Measurements from ENCODE around the gene FRMPD4. TPM values are rescaled to one million over a fixed set of nuclear protein-coding genes. Genes with fewer than 3 reads are reported as not detected.

The FRMPD4 gene
- total and polyA plus RNA-seq, 3 experiments from 2014 or later: not detected

DNA sequence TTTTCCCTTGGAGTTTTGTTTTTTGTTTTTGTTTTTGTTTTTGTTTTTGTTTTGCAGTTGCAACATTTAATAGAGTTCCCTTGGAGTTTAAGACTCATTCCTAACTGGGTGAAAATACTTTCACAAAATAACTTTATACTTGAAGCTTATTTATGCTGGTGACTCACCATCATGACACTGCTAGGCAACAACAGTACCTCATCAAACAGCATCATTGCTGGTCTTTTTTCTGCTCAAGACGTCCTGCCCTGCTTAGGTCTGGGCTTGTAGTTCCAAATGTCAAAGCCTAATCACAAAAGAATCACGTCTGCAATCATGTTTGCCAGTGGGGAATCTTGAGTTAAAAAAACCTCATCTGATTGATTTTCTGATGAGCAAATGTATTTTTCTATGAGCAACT lies 547.3 kb downstream of the FRMPD4 start:
- H3K4me1 ChIP-seq (ENCODE audit: insufficient read depth, low read length): no peaks in the 10 kb centered on the region
- peaks cover 0 to 4% of the 10 kb centered on the region in 2 donors for H3K27me3 Mint-ChIP-seq
- H3K9me3 Mint-ChIP-seq: no peaks in the 10 kb centered on the region
- H3K27me3 ChIP-seq (ENCODE audit: insufficient read depth, low read length, poor library complexity, severe bottlenecking): no peaks in the 10 kb centered on the region
- H3K9me3 ChIP-seq (ENCODE audit: low read length): no peaks in the 10 kb centered on the region
- ChIA-PET CTCF (no interaction called here), POLR2A (no interaction called here)
- H3K36me3 ChIP-seq (ENCODE audit: insufficient read depth, low read length): no peaks in the 10 kb centered on the region
- no peak overlapping the region for H3K4me3 Mint-ChIP-seq
- H3K27ac Mint-ChIP-seq: no peak overlapping the region
- no peaks in the 10 kb centered on the region for H3K4me1 Mint-ChIP-seq
- H3K27ac ChIP-seq (ENCODE audit: low read depth, low read length): no peak overlapping the region
- DNase-seq: no peak
- no peak overlapping the region for H3K4me3 ChIP-seq (ENCODE audit: low read length)
- no peaks in the 10 kb centered on the region for H3K36me3 Mint-ChIP-seq

DNA sequence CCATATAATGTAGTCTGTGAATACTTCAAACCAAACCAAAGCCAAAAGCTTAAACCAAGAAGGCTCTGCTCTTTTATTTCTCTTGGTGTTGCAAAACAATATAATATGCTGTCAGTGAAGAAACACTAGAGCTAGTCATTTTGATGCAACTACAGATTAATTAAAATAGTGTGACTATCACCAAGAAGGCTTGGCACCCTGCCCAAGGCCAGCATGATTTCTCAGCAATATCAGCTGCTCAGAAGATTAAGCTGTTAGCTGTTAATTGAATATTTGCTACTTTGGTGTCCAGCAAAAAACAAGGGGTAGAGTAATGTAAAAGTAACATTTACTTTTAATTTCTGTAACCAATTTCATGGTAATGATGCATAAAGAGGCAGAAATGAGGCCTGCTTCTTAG lies 548.1 kb downstream of the FRMPD4 start:
- no peak overlapping the region for H3K27ac ChIP-seq (ENCODE audit: low read depth, low read length)
- no peaks in the 10 kb centered on the region for H3K27me3 ChIP-seq (ENCODE audit: insufficient read depth, low read length, poor library complexity, severe bottlenecking)
- H3K4me3 ChIP-seq (ENCODE audit: low read length): no peak overlapping the region
- no peaks in the 10 kb centered on the region for H3K9me3 ChIP-seq (ENCODE audit: low read length)
- no peaks in the 10 kb centered on the region for H3K36me3 ChIP-seq (ENCODE audit: insufficient read depth, low read length)
- no peaks in the 10 kb centered on the region for H3K4me1 ChIP-seq (ENCODE audit: insufficient read depth, low read length)
- no peak overlapping the region for H3K27ac Mint-ChIP-seq
- H3K4me3 Mint-ChIP-seq: no peak overlapping the region
- POLR2A ChIA-PET: no interaction called here
- H3K4me1 Mint-ChIP-seq: no peaks in the 10 kb centered on the region
- peaks cover 0 to 7% of the 10 kb centered on the region in 2 donors for H3K27me3 Mint-ChIP-seq
- CTCF ChIA-PET: no interaction called here
- no peaks in the 10 kb centered on the region for H3K9me3 Mint-ChIP-seq
- H3K36me3 Mint-ChIP-seq: no peaks in the 10 kb centered on the region
- no peak for DNase-seq

- Histone ChIP-seq H3K27me3 (ENCODE audit: insufficient read depth, low read length, poor library complexity, severe bottlenecking) (no peaks in the 10 kb centered on the region), H3K4me1 (ENCODE audit: insufficient read depth, low read length) (no peaks in the 10 kb centered on the region), H3K9me3 (ENCODE audit: low read length) (no peaks in the 10 kb centered on the region), H3K36me3 (ENCODE audit: insufficient read depth, low read length) (no peaks in the 10 kb centered on the region), H3K4me3 (ENCODE audit: low read length) (no peak overlapping the region), H3K27ac (ENCODE audit: low read depth, low read length) (no peak overlapping the region)
- H3K36me3 Mint-ChIP-seq: no peaks in the 10 kb centered on the region
- H3K9me3 Mint-ChIP-seq: no peaks in the 10 kb centered on the region
- H3K27ac Mint-ChIP-seq: no peak overlapping the region
- peaks cover 6% of the 10 kb centered on the region in 2 donors for H3K27me3 Mint-ChIP-seq
- POLR2A ChIA-PET: no interaction called here
- CTCF ChIA-PET: no interaction called here
- H3K4me1 Mint-ChIP-seq: no peaks in the 10 kb centered on the region
- no peak for DNase-seq
- H3K4me3 Mint-ChIP-seq: no peak overlapping the region
Measured at GRCh38 chrX:12690646-12691045, 552.4 kb downstream of the FRMPD4 start.

- H3K36me3 Mint-ChIP-seq: no peaks in the 10 kb centered on the region
- H3K4me3 Mint-ChIP-seq: no peak overlapping the region
- H3K4me1 Mint-ChIP-seq: no peaks in the 10 kb centered on the region
- no peaks in the 10 kb centered on the region for H3K4me1 ChIP-seq (ENCODE audit: insufficient read depth, low read length)
- ChIA-PET CTCF (no interaction called here), POLR2A (no interaction called here)
- H3K27me3 Mint-ChIP-seq: peaks cover 6 to 10% of the 10 kb centered on the region in 2 donors
- no peak for DNase-seq
- no peak overlapping the region for H3K4me3 ChIP-seq (ENCODE audit: low read length)
- H3K9me3 Mint-ChIP-seq: no peaks in the 10 kb centered on the region
- no peaks in the 10 kb centered on the region for H3K9me3 ChIP-seq (ENCODE audit: low read length)
- no peaks in the 10 kb centered on the region for H3K27me3 ChIP-seq (ENCODE audit: insufficient read depth, low read length, poor library complexity, severe bottlenecking)
- H3K27ac Mint-ChIP-seq: no peak overlapping the region
- no peak overlapping the region for H3K27ac ChIP-seq (ENCODE audit: low read depth, low read length)
- H3K36me3 ChIP-seq (ENCODE audit: insufficient read depth, low read length): no peaks in the 10 kb centered on the region
Measured at GRCh38 chrX:12693754-12694153, 555.5 kb downstream of the FRMPD4 start.

GRCh38 chrX:12700745-12701144 lies 562.5 kb downstream of the FRMPD4 start:
- no peak for DNase-seq
- POLR2A ChIA-PET: no interaction called here
- no peak overlapping the region for H3K4me3 Mint-ChIP-seq
- Histone ChIP-seq H3K4me3 (ENCODE audit: low read length) (no peak overlapping the region), H3K9me3 (ENCODE audit: low read length) (no peaks in the 10 kb centered on the region), H3K27ac (ENCODE audit: low read depth, low read length) (no peak overlapping the region), H3K4me1 (ENCODE audit: insufficient read depth, low read length) (no peaks in the 10 kb centered on the region), H3K27me3 (ENCODE audit: insufficient read depth, low read length, poor library complexity, severe bottlenecking) (no peaks in the 10 kb centered on the region), H3K36me3 (ENCODE audit: insufficient read depth, low read length) (no peaks in the 10 kb centered on the region)
- H3K36me3 Mint-ChIP-seq: no peaks in the 10 kb centered on the region
- H3K4me1 Mint-ChIP-seq: no peaks in the 10 kb centered on the region
- no peak overlapping the region for H3K27ac Mint-ChIP-seq
- peaks cover 6 to 15% of the 10 kb centered on the region in 2 donors for H3K27me3 Mint-ChIP-seq
- H3K9me3 Mint-ChIP-seq: no peaks in the 10 kb centered on the region
- CTCF ChIA-PET: no interaction called here

DNA sequence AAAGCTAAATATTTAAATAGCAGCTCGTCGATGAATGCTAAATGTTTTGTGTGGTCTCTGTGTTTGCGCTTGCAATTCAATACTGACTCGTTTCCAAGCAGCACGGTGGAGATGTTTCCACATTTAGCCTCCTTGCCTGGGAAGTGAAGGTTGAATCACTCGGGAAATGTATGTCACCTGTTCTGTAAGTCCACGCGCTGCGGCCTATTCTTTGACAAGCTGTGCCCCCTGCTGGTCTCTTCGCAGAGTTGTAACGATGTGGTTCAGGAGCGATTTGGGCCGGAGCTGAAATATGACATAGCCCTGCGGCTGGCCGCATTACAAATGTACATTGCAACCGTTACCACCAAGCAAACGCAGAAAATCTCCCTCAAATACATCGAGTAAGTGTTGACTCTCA lies 563.4 kb downstream of the FRMPD4 start:
- H3K36me3 Mint-ChIP-seq: no peaks in the 10 kb centered on the region
- POLR2A ChIA-PET: no interaction called here
- no peaks in the 10 kb centered on the region for H3K36me3 ChIP-seq (ENCODE audit: insufficient read depth, low read length)
- no peak overlapping the region for H3K4me3 Mint-ChIP-seq
- no peaks in the 10 kb centered on the region for H3K9me3 ChIP-seq (ENCODE audit: low read length)
- peaks cover 4 to 15% of the 10 kb centered on the region in 2 donors for H3K27me3 Mint-ChIP-seq
- H3K4me1 Mint-ChIP-seq: no peaks in the 10 kb centered on the region
- DNase-seq: no peak
- H3K27ac Mint-ChIP-seq: no peak overlapping the region
- no peaks in the 10 kb centered on the region for H3K27me3 ChIP-seq (ENCODE audit: insufficient read depth, low read length, poor library complexity, severe bottlenecking)
- H3K4me3 ChIP-seq (ENCODE audit: low read length): no peak overlapping the region
- no peak overlapping the region for H3K27ac ChIP-seq (ENCODE audit: low read depth, low read length)
- H3K9me3 Mint-ChIP-seq: no peaks in the 10 kb centered on the region
- no peaks in the 10 kb centered on the region for H3K4me1 ChIP-seq (ENCODE audit: insufficient read depth, low read length)
- CTCF ChIA-PET: no interaction called here

DNA sequence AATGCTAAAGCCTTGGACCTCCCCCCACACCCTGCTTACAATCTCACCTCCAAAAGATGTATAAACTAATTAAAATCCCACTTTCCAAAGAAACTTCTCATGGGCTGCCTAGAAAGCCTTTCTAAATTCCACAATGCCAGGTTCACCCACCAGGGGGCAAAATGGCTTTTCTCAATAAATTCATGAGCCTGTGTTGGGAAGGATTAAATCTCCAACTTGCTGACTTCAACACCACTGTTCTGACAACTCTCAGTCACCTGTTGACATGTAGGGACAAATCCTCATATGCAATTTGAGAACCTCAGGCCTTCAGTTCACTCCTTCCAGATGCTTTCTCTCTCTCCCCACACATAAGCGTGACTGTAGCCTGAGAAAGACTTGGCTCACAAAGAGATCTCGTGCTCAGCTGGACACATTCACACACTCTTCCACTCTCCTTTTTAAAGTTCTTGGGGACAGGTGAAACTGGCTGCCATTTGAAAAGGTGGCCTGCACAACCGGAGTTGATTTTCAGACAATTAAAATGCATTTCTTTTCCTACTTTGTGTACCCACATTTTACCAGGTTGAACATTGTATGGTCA lies 564.3 kb downstream of the FRMPD4 start:
- Histone ChIP-seq H3K4me3 (ENCODE audit: low read length) (no peak overlapping the region), H3K4me1 (ENCODE audit: insufficient read depth, low read length) (no peaks in the 10 kb centered on the region), H3K9me3 (ENCODE audit: low read length) (no peaks in the 10 kb centered on the region), H3K27me3 (ENCODE audit: insufficient read depth, low read length, poor library complexity, severe bottlenecking) (no peaks in the 10 kb centered on the region), H3K36me3 (ENCODE audit: insufficient read depth, low read length) (no peaks in the 10 kb centered on the region), H3K27ac (ENCODE audit: low read depth, low read length) (no peak overlapping the region)
- Mint-ChIP-seq H3K27me3 (peaks cover 2 to 15% of the 10 kb centered on the region in 2 donors), H3K36me3 (no peaks in the 10 kb centered on the region), H3K4me3 (no peak overlapping the region), H3K27ac (no peak overlapping the region), H3K9me3 (peaks cover 0 to 2% (median 0%) of the 10 kb centered on the region in 5 donors), H3K4me1 (no peaks in the 10 kb centered on the region)
- ChIA-PET POLR2A (no interaction called here), CTCF (no interaction called here)
- DNase-seq: no peak

GRCh38 chrX:12704706-12705105 lies 566.4 kb downstream of the FRMPD4 start:
- no peaks in the 10 kb centered on the region for H3K4me1 Mint-ChIP-seq
- no peak overlapping the region for H3K27ac Mint-ChIP-seq
- POLR2A ChIA-PET: no interaction called here
- no peaks in the 10 kb centered on the region for H3K27me3 ChIP-seq (ENCODE audit: insufficient read depth, low read length, poor library complexity, severe bottlenecking)
- no peaks in the 10 kb centered on the region for H3K36me3 ChIP-seq (ENCODE audit: insufficient read depth, low read length)
- H3K27ac ChIP-seq (ENCODE audit: low read depth, low read length): no peak overlapping the region
- H3K9me3 Mint-ChIP-seq: peaks cover 0 to 2% (median 0%) of the 10 kb centered on the region in 5 donors
- no peaks in the 10 kb centered on the region for H3K9me3 ChIP-seq (ENCODE audit: low read length)
- no peaks in the 10 kb centered on the region for H3K4me1 ChIP-seq (ENCODE audit: insufficient read depth, low read length)
- H3K27me3 Mint-ChIP-seq: peaks cover 4 to 15% of the 10 kb centered on the region in 2 donors
- DNase-seq: no peak
- H3K4me3 Mint-ChIP-seq: no peak overlapping the region
- no peaks in the 10 kb centered on the region for H3K36me3 Mint-ChIP-seq
- CTCF ChIA-PET: no interaction called here
- no peak overlapping the region for H3K4me3 ChIP-seq (ENCODE audit: low read length)

DNA sequence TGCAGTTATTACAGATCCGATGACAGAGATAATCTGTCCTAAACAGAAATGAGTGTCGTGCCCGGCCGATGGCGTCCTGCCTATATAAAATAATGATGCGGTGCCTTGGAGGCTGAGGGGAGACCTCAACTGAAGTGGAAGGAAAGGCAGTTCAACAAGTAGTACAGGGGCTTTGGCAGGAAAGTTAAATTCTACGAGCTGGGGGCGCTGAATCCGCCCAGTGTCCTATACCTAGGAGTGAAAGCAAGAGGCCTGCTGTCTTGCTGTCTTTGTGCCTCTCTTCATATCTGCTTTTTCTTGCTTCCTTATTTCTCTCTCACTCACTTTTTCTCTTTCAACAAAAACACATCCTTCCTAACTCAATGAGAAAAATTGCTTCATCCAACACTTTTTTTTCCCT lies 570.8 kb downstream of the FRMPD4 start:
- Mint-ChIP-seq H3K27me3 (peaks cover 0 to 8% of the 10 kb centered on the region in 2 donors), H3K4me3 (no peak overlapping the region), H3K4me1 (no peaks in the 10 kb centered on the region), H3K36me3 (no peaks in the 10 kb centered on the region), H3K9me3 (peaks cover 0 to 2% (median 0%) of the 10 kb centered on the region in 5 donors), H3K27ac (no peak overlapping the region)
- no peak for DNase-seq
- Histone ChIP-seq H3K27ac (ENCODE audit: low read depth, low read length) (no peak overlapping the region), H3K9me3 (ENCODE audit: low read length) (no peaks in the 10 kb centered on the region), H3K4me3 (ENCODE audit: low read length) (no peak overlapping the region), H3K27me3 (ENCODE audit: insufficient read depth, low read length, poor library complexity, severe bottlenecking) (no peaks in the 10 kb centered on the region), H3K36me3 (ENCODE audit: insufficient read depth, low read length) (no peaks in the 10 kb centered on the region), H3K4me1 (ENCODE audit: insufficient read depth, low read length) (no peaks in the 10 kb centered on the region)
- CTCF ChIA-PET: no interaction called here
- POLR2A ChIA-PET: no interaction called here
